NCI-H2107 treated with DMSO at 0.1 percent for 48 hours (cell line): ENCODE data around the gene ADIG.

Source experiments
- DNase-seq: peaks from one replicate; lab custom pipeline; 2025; ENCODE audit not compliant: unreplicated experiment; lab: John Stamatoyannopoulos, UW

Gene ADIG

DNA sequence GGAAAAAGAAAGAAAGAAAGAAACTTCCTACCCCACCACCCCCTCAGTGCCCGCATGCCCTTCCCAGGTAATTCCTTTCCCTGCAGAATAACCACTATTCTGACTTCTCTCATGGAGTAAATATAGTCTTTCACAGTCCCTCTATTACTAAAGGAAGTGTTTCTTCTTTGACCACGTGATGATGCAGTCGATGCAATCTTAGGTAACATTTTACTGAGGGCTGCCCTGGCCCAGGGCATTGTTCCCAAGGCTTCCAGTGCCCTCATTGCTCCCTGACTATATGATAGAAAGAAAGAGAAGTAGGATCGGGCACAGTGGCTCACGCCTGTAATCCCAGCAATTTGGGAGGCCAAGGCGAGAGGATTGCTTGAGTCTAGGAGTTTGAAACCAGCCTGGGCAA is 49.7 kb downstream of the ADIG start:
- DNase-seq = no peak

DNA sequence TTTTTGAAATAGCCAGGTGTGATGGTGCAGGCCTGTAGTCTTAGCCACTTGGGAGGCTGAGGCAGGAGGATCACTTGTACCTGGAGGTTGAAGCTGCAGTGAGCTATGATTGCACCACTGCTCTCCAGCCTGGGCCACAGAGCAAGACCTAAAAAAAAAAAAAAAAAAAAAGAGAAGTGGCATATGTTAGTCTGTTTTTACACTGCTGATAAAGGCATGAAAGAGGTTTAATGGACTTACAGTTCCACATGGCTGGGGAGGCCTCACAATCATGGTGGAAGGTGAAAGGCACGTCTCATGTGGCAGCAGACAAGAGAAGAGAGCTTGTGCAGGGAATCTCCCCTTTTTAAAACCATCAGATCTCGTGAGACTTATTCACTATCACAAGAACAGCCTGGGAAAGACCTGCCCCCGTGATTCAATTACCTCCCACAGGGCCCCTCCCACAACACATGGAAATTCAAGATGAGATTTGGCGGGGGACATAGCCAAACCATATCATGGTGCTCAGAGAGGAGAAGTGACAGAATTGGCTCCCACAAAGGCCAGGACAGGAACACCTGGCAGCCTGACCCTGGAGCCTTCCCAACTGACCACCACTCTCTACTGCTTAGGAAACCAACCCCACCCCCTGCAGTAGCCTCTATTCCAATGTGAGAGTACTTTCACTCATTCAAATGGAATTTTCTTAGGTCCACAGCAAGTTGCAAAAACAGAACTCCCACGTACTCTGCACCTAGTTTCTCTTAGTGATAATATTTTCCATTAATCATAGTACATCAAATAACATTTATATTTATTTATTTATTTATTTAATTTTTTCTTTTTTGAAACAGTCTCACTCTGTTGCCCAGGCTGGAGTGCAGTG is 50.4 kb downstream of the ADIG start:
- DNase-seq = no peak

DNA sequence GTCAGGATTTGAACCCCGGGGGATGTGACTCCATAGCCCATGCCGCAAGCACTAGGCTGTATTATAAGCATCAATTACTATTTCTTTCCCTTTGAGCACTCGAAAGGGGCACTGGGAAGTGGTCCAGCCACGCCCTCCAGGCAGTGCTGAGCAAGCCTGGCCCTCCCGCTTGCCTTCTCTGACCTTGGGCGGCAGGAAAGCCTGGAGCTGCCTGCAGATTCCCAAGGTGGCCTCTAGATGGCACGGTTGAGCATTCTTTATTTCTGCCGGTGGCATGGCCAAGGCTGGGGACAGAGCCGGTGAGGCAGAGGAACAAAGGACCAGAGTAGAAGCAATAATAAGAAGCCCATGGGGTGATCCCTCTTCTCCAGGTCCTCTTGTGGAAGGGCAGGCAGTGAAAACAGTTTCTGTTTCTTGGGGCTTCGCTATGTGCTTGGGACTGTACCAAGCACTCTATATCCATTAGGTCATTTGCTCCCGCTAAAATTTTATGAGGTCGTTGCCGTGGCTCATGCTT is 52.6 kb downstream of the ADIG start:
- peak; percentile 12 for DNase-seq

DNA sequence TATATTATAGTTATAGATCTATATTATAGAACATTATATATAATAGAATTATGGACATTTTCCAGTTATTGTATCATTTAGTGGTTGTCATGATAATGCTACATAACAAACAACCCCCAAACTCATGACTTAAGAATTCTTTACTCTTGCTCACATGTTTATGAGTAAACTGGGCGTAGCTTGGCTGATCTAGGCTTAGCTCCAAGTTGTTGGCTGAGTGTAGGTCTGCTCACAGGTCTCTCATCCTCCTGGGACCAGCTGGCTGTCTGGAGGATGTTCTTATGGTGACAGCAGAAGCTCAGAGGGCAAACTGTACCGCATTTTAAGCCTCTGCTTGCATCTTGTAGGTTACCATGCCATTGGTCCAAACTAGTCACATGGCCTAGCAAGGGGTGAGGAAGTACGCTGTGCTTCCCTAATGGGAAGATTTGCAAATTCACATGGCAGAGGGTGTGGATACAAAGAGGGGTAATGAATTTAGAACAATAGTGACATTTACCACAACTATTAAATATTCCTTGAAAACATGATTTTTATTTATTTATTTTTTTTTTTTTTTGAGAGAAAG is 54.8 kb downstream of the ADIG start:
- DNase-seq = no peak
